Measurements from ENCODE around the gene TRAM2.

- TF ChIP-seq CTCF (IDR thresholded peaks at IDR 0.05) (no peak), POLR2A (IDR thresholded peaks at IDR 0.05) (no peak)
These were observed 54.2 kb downstream of the TRAM2 start for GRCh38 chr6:52522655-52523054.
